Vagina (tissue), 2 donors: Measurements from ENCODE around the gene SMIM35.
"Not testable (repeated sequence)": the region's sequence is repeated elsewhere in the genome, so short reads cannot be mapped to it uniquely, and the experiment has no call there.

Experiments used
- CTCF ChIP-seq, 3 experiments: fragments of 450-650 bp in 2 of 3; fragments of 200-600 bp in 1 of 3; sonication (generic) in 1 of 3; IDR thresholded peaks; one replicate each; pipeline ENCODE4 v1.5.1; 2017 to 2019; ENCODE audit warnings: antibody characterized with exemption in 3 of 3, mild to moderate bottlenecking in 2 of 3, moderate library complexity in 2 of 3
- POLR2AphosphoS5 ChIP-seq, 2 donors: sonication (generic); formaldehyde crosslinking; IDR thresholded peaks; one replicate each; pipeline ENCODE4 v1.9.0; 2017; ENCODE audit warnings: antibody characterized with exemption in 2 of 2, mild to moderate bottlenecking in 2 of 2, low read depth in 1 of 2; ENCODE audit not compliant: insufficient read depth in 1 of 2

- not testable (repeated sequence) for TF ChIP-seq CTCF (IDR thresholded peaks at IDR 0.05); POLR2AphosphoS5 (IDR thresholded peaks at IDR 0.05; ENCODE audit: insufficient read depth in 1 of 2, low read depth in 1 of 2)
These were observed 79.0 kb downstream of the SMIM35 start for GRCh38 chr11:118007563-118008270.
